UCSD-AML1 (cell line): Measurements from ENCODE around the gene IL6.
"Not testable (repeated sequence)": the region's sequence is repeated elsewhere in the genome, so short reads cannot be mapped to it uniquely, and the experiment has no call there.

ENCODE experiments used
- DNase-seq: peaks from one replicate; lab custom pipeline; 2025; ENCODE audit not compliant: unreplicated experiment; lab: John Stamatoyannopoulos, UW

Gene IL6

DNA sequence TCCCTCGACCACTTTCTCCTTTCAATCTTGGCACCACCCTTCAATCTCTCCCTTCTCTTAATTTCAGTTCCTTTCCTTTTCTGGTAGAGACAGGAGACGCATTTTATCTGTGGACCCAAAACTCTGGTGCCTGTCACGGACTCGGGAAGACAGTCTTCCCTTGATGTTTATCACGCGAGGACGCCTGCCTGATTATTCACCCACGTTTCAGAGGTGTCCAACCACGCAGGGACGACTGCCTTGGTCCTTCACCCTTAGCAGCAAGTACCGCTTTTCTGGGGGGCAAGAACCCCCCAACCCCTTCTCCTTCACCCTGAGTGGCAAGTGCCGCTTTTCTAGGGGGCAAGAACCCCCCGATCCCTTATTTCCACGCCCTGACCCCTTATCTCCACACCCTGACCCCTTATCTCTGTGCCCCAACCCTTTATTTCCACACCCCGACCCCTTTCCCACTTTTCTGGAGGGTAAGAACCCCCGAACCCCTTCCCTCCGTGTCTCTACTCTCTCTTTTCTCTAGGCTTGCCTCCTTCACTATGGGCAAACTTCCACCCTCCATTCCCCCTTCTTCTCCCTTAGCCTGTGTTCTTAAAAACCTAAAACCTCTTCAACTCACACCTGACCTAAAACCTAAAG lies 22.9 kb upstream of the IL6 start:
- DNase-seq = not testable (repeated sequence)

GRCh38 chr7:22704722-22705121 lies 22.3 kb upstream of the IL6 start:
- DNase-seq = not testable (repeated sequence)

- not testable (repeated sequence) for DNase-seq
Measured at GRCh38 chr7:22705874-22706273, 21.1 kb upstream of the IL6 start.

DNA sequence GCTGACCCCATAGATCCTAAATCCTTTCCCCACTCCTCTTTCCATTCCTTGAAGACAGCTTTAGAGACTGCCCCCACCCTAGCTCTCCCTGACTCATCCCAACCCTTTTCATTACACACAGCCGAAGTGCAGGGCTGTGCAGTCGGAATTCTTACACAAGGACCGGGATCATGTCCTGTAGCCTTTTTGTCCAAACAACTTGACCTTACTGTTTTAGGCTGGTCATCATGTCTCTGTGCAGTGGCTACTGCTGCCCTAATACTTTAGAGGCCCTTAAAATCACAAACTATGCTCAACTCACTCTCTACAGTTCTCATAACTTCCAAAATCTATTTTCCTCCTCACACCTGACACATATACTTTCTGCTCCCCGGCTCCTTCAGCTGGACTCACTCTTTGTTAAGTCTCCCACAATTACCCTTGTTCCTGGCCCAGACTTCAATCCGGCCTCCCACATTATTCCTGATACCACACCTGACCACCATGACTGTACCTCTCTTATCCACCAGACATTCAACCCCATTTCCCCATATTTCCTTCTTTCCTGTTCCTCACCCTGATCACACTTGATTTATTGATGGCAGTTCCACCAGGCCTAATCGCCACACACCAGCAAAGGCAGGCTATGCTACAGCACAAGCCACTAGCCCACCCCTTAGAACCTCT lies 19.8 kb upstream of the IL6 start:
- DNase-seq = not testable (repeated sequence)

DNA sequence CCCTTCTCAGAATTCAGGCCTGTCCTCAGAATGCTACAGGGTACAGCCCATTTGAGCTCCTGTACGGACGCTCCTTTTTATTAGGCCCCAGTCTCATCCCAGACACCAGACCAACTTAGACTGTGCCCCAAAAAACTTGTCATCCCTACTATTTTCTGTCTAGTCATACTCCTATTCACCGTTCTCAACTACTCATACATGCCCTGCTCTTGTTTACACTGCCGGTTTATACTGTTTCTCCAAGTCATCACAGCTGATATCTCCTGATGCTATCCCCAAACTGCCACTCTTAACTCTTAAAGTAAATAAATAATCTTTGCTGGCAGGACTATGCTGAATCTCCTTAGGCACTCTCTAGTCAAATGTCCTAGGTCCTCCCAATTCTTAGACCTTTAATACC lies 18.8 kb upstream of the IL6 start:
- DNase-seq = not testable (repeated sequence)

DNA sequence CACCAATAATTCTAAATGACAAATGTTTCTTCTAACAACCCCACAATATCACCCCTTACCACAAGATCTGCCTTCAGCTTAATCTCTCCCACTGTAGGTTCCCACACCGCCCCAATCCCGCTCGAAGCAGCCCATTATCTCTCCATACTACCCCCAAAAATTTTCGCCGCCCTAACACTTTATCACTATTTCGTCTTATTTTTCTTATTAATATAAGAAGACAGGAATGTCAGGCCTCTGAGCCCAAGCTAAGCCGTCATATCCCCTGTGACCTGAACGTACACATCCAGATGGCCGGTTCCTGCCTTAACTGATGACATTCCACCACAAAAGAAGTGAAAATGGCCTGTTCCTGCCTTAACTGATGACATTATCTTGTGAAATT lies 18.3 kb upstream of the IL6 start:
- DNase-seq = not testable (repeated sequence)

GRCh38 chr7:22709062-22709829 lies 17.8 kb upstream of the IL6 start:
- DNase-seq = not testable (repeated sequence)

GRCh38 chr7:22709857-22710256 lies 17.1 kb upstream of the IL6 start:
- DNase-seq = no peak

GRCh38 chr7:22712999-22713398 lies 14.0 kb upstream of the IL6 start:
- DNase-seq = no peak

DNA sequence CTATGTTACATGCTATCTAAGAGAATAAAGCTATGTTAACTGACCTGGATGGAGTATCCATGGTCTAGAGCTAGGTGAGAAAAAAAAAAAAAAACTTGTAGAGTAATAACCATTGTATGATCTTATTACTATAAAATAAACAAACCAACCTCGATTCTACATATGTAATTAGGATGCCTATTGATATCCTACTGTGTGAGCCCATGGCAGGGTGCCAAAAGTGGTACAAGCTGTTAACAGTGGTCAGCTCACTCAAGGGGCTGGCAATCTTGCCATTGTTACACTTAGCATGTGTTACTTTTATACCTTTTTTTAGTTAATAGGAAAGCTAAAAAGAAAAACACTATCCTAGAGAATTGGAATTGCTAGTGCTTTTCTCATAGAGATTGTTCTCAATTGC lies 13.5 kb upstream of the IL6 start:
- DNase-seq = no peak

- no peak for DNase-seq
Measured at GRCh38 chr7:22715969-22716368, 11.0 kb upstream of the IL6 start.

DNA sequence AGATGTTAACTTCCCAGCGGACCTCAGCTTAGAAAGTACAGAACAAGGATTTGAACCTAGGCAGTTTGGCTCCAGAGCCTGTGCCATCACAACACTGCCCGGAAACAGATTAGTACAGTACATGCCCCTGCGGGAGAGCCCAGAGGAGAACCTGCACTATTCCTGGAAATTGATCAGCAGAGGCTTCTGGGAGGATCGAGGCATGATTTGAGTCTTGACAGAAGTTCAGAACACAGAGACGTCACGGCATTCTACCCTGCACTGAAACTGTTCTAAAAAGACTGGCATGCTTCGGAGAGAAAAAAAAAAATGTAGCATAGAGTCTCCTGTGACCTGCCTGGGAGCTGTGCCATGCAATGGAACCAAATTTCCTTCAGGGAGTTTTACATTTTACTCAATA lies 9.2 kb upstream of the IL6 start:
- no peak for DNase-seq

DNA sequence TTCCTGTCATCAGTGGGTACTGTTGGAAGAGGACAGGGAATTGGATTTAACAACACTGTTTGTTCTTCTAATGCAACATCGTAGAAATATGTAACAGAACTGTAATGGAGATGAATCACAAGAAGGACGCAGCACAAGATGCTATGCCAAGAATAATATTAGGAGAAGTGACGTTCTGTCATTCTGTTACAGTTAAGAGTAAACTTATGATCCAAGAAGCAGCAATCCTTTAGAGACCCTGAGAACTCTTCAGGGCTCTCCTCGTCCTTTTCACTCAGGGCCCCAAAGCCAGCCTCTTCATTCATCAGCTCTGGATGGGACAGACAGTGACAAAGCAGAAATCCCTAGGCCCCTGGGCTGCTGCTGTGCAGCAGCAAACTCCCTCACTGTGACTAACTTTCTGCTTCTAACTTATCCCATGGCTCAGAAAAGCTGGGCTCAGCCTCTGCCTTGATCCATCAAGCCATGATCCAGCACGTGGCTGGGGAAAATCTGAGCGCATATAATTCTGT lies 8.7 kb upstream of the IL6 start:
- DNase-seq = no peak

- DNase-seq = no peak
Measured at GRCh38 chr7:22718911-22719420, 8.0 kb upstream of the IL6 start.

DNA sequence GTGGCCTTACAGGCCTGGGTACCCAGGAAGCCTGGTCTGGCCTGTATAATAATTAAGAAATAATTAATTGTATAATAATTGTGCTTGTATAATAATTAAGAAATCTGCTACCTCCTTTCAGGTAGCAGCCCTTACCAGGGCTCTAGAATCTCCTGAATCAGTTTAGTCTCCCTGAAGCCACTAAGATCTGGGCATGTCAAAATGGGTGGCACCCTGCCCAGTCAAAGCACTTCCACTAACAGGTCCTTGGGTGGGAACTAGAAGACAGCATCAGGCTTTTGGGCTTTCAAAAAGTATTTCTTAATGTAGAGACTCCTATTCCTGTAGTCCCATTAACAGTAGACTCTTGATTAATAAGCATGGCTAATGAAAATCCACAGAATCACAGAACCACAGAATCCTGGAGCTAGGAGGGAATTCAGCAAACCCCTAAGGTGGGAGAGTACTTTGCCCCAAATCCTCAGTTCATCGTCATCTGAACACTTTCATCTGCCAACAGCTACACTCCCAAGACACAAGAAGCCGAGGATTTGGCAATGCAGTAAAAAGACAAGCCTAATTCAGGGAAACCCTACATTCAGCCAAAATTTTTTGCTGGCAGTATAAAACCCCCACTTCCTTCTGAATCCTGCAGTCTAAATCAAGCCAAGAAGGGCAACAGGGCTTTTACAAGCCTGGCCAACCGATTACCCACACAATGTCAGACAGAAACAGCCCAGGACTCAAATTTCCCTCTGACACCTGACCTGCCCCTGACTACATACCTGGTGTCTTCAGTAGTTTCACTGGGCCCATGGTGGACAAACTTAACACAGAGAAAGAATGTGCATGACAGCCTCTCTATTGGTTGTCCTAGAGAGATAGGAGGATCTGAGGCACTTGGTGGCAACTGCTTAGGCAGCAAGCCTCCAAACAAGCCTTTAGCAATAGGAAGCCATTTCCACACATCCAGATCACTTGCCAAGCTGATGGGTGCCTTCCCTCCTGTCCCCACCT lies 5.9 kb upstream of the IL6 start:
- no peak for DNase-seq

- no peak for DNase-seq
Measured at GRCh38 chr7:22722536-22723180, 4.3 kb upstream of the IL6 start.

DNA sequence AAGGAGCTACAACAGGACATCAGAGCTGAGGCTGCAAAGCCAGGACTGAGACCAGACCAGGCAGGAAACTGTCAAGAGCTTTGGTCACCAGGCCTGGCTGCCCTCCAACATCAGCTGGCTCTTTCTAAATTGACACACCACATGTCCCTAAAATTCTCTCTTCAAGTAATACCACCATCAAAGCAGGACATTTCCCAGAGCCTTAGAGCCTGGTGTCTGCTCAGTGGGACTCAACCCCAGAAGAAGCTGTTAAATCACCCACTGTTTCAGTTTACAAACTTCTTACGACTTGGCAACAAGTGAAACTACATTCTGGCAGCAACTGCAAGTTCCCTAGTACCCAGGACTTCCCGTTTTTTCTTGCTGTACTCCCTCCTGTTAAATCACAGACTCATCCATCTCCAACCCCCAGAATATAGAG lies 3.8 kb upstream of the IL6 start:
- DNase-seq = peak; percentile 7

DNA sequence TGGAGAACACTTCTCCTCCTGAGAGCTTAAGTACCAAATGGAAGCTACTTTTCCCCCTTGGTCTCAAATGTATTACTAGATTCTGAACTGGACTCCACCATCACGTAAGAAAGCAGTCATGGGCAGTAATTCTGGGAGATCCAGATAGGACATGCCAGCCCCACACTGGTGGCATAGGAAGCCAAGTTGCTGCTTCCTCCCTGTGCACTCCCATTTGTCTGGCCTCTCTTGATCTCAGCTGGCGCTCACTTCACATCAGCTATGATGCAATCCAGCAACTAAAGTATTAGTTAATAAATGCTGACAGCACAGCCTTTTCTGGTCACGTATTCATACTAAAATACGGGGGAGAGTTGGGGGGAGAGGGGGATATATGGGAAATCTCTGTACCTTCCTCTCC lies 3.4 kb upstream of the IL6 start:
- no peak for DNase-seq

DNA sequence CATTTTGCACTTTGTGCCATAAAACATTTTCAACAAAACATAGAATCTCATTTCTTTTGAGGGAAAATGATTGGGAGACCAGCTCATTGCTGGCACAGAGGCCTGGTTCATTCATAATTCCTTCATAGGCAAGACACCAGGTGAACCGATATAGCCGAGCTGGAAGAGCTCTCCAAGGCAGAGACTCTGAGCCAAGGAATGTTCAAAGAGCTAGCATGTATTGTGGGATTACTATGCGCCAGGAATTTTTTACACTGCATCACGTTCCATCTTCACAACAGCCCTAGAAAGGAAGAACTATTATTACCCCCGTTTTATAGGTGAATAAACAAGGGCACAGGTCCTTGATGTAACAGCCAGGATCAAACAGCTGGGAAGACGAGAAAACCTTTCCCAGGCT lies 2.1 kb upstream of the IL6 start:
- DNase-seq = no peak

DNA sequence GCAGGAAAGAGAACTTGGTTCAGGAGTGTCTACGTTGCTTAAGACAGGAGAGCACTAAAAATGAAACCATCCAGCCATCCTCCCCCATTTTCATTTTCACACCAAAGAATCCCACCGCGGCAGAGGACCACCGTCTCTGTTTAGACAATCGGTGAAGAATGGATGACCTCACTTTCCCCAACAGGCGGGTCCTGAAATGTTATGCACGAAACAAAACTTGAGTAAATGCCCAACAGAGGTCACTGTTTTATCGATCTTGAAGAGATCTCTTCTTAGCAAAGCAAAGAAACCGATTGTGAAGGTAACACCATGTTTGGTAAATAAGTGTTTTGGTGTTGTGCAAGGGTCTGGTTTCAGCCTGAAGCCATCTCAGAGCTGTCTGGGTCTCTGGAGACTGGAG lies 1.4 kb upstream of the IL6 start:
- DNase-seq = no peak
